Measurements from ENCODE around the gene MAP3K4. TPM values are rescaled to one million over a fixed set of nuclear protein-coding genes. Genes with fewer than 3 reads are reported as not detected.

Gene MAP3K4
- total RNA-seq, 6 donors from 2014 or later = 23.7 to 52.1 (median 40.5) TPM

DNA sequence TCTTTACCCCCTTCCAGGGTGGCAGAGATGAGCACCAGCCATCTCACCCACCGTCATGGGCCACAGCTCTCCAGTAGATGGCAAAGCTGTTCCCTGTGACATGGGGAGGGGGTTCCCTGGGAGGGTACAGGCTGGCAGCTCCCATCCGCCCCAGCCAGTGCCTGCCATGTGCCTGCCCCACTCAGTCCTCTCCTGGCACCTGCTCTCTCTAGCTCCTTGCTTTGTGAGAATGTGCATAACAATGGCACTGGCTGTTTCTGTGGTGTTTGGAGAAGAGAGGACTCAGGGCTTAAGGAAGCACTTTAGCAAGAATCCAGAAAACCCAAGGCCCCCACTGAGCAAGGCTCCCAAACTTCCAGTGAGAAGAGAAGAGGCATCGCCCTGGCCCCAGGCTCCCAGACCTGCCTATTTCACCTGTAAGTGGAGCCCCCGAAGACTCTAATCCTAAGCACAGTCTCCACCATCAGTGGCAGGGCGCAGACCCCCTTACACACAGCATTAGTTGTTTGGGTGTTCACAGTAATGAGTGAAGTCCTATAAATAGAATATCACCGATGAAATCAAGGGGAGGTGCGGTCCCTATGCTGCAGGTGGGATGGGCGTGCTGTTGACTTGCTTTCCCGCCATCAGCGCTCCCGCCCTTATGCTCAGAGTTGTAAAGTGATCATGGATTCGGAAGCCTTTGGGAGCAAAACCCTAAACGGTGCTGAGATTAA is 172.1 kb downstream of the MAP3K4 start:
- ATAC-seq (ENCODE audit: low FRiP score in 2 of 2) (no peak), DNase-seq (no peak)
- Histone ChIP-seq H3K27ac (no peak overlapping the region), H3K9me3 (no peaks in the 10 kb centered on the region), H3K4me3 (no peak overlapping the region), H3K27me3 (no peaks in the 10 kb centered on the region), H3K4me1 (no peaks in the 10 kb centered on the region), H3K36me3 (peaks cover 5 to 32% (median 13%) of the 10 kb centered on the region in 4 donors)
- WGBS, 2 donors = 94% methylated on average over 12 to 13 of the region's 13 CpGs
- TF ChIP-seq POLR2A (IDR thresholded peaks at IDR 0.05) = no peak
- TF ChIP-seq POLR2AphosphoS5 (IDR thresholded peaks at IDR 0.05) = no peak
- TF ChIP-seq, protein P1, sequence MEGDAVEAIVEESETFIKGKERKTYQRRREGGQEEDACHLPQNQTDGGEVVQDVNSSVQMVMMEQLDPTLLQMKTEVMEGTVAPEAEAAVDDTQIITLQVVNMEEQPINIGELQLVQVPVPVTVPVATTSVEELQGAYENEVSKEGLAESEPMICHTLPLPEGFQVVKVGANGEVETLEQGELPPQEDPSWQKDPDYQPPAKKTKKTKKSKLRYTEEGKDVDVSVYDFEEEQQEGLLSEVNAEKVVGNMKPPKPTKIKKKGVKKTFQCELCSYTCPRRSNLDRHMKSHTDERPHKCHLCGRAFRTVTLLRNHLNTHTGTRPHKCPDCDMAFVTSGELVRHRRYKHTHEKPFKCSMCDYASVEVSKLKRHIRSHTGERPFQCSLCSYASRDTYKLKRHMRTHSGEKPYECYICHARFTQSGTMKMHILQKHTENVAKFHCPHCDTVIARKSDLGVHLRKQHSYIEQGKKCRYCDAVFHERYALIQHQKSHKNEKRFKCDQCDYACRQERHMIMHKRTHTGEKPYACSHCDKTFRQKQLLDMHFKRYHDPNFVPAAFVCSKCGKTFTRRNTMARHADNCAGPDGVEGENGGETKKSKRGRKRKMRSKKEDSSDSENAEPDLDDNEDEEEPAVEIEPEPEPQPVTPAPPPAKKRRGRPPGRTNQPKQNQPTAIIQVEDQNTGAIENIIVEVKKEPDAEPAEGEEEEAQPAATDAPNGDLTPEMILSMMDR (IDR thresholded peaks at IDR 0.05) = no peak
- TF ChIP-seq EP300 (IDR thresholded peaks at IDR 0.05) = no peak

DNA sequence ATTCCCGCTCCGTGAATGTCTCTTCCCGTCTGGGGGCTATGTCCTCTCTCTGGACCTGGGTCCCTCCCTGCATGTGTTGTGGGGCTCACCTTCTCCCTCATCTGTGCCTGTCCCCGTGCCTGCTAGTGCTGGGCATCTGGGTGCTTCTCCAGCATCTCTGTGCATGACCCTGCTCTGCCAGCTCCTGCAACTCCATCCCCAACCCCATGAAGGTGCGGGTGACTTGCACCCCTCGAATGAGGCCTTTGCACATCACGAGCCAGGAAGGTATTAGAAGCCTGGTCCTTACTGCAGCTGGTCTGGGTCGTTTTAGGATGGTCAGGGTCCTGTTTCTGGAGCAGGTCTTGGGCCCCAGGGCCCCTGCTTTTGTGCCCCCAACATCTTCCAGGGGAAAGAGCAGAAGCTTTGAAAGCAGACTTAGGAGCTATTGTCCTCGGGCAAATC is 172.6 kb downstream of the MAP3K4 start:
- no peaks in the 10 kb centered on the region for H3K9me3 ChIP-seq
- DNase-seq = no peak

DNA sequence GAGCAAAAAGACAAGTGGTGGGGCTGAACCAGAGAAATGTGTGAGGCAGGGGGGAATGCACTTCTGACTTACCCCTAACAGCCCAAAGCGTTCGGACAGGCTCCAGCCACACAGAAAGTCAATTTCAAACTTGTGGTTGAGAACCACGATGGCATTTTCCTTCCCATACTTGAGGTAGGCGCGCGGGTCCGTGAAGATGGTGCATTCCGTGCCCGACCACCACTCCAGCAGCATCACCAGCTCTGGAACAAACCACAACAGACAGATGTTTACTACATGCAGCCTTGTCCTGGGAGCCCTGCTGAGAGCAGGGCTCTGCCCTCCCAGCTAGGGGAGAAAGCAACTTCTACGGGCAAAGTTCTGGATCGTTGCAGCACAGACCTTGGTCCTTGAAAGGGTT is 174.6 kb downstream of the MAP3K4 start:
- no peak for TF ChIP-seq POLR2A (IDR thresholded peaks at IDR 0.05)
- TF ChIP-seq EP300 (IDR thresholded peaks at IDR 0.05) = no peak
- TF ChIP-seq, protein P1 (IDR thresholded peaks at IDR 0.05) = no peak
- no peak for TF ChIP-seq POLR2AphosphoS5 (IDR thresholded peaks at IDR 0.05)
- Histone ChIP-seq H3K27ac (no peak overlapping the region), H3K36me3 (peaks cover 5 to 32% (median 13%) of the 10 kb centered on the region in 4 donors), H3K27me3 (no peaks in the 10 kb centered on the region), H3K4me1 (no peaks in the 10 kb centered on the region), H3K9me3 (no peaks in the 10 kb centered on the region), H3K4me3 (no peak overlapping the region)
- no peak for ATAC-seq (ENCODE audit: low FRiP score in 2 of 2)
- no peak for DNase-seq
- WGBS, 2 donors = 92 to 94% methylated on average over 11 of the region's 11 CpGs

More for the DNA sequence above, 172.6 kb downstream of the MAP3K4 start:
- WGBS, 2 donors = 99% methylated on average over 7 to 9 of the region's 9 CpGs
- Histone ChIP-seq H3K4me1 (no peaks in the 10 kb centered on the region), H3K27ac (no peak overlapping the region), H3K4me3 (no peak overlapping the region), H3K36me3 (peaks cover 5 to 32% (median 13%) of the 10 kb centered on the region in 4 donors), H3K27me3 (no peaks in the 10 kb centered on the region)
- no peak for ATAC-seq (ENCODE audit: low FRiP score in 2 of 2)
- TF ChIP-seq POLR2A (IDR thresholded peaks at IDR 0.05) = no peak
- TF ChIP-seq EP300 (IDR thresholded peaks at IDR 0.05) = no peak
- TF ChIP-seq POLR2AphosphoS5 (IDR thresholded peaks at IDR 0.05) = no peak
- TF ChIP-seq, protein P1 (IDR thresholded peaks at IDR 0.05) = no peak

DNA sequence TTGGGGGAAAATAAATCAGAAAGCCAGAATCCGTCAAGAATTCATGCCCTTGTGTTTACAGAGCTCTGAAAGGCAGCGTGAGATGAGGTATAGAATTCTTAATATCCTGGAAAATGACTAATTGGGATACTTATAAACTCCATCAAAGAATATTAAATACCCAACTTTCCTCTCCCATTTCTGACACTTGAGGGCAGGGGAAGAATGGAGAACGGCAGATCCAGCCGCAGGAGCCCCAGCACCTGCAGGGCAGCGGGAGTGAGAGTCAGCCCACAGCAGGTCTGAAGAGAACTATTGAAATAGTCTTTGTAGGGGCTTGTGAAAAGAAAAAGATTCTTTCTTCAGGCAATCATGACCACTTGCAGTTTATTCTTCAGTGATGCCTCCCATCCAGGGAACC is 175.1 kb downstream of the MAP3K4 start:
- DNase-seq = no peak
- Histone ChIP-seq H3K27ac (no peak overlapping the region), H3K27me3 (no peaks in the 10 kb centered on the region), H3K9me3 (no peaks in the 10 kb centered on the region), H3K36me3 (peaks cover 5 to 32% (median 11%) of the 10 kb centered on the region in 4 donors), H3K4me1 (no peaks in the 10 kb centered on the region), H3K4me3 (no peak overlapping the region)
- ATAC-seq (ENCODE audit: low FRiP score in 2 of 2) = no peak
- WGBS, 2 donors = 97 to 100% methylated on average over 5 of the region's 5 CpGs
- no peak for TF ChIP-seq EP300 (IDR thresholded peaks at IDR 0.05)
- TF ChIP-seq POLR2AphosphoS5 (IDR thresholded peaks at IDR 0.05) = no peak
- TF ChIP-seq POLR2A (IDR thresholded peaks at IDR 0.05) = no peak
- TF ChIP-seq, protein P1 (IDR thresholded peaks at IDR 0.05) = no peak
